HG02938 (cell line): ENCODE measurements around the gene DOCK2.
"Not testable (repeated sequence)": the region's sequence is repeated elsewhere in the genome, so short reads cannot be mapped to it uniquely, and the experiment has no call there.

ENCODE experiments used
- ATAC-seq: cut with Tn5 transposase; IDR thresholded peaks from one replicate; pipeline ENCODE4 v1.9.1; 2021; ENCODE audit warnings: mild to moderate bottlenecking, moderate library complexity; ENCODE audit not compliant: unreplicated experiment

DOCK2 gene

GRCh38 chr5:169716287-169716686 is 79.2 kb downstream of the DOCK2 start:
- no peak for ATAC-seq

GRCh38 chr5:169717288-169717687 is 80.2 kb downstream of the DOCK2 start:
- ATAC-seq: no peak

DNA sequence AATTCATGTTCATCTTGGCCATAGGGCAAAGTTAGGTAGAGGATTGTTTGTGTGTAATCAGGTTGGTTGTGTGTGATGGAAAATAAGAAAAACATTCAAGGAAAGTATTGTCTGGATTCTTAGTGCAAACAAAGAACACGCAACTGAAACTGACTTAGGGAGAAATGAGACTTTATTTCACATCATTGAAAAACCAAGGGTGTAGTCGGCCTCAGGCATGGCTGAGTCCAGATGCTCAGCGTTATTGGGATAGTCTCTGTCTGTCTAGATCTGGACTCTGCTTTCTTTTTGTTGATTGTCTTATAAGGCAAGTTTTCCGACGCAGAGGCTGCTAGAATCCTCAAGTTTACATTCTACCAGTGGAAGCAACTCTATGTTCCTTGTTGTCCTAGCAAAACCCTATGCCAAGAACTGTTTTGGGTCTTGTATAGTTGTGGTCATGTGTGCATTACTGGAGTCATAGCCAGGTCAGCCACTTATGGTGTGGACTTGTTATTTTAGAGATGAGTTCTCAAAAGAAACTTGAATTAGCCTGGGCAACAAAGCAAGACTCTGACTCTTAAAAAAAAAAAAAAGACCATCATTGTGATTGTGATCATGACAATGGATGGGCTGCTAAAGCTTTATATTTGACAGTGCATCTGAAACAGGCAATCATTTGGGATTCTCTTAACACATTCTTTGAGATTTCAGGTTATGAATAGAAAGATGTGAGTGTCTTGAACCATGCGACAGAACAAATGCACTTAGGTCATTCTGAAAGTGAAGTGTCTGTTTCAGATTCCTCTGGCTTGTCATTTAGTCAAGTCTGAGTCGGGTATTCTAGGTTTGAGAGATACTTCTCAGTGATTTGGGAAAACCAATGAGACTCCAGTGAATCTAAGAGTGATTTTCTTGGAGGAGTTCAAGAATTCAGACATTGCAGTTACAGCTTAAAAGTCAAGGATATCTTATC is 82.6 kb downstream of the DOCK2 start:
- ATAC-seq: peak; percentile 85

- ATAC-seq: no peak
These were observed 84.7 kb downstream of the DOCK2 start for GRCh38 chr5:169721771-169722170.

DNA sequence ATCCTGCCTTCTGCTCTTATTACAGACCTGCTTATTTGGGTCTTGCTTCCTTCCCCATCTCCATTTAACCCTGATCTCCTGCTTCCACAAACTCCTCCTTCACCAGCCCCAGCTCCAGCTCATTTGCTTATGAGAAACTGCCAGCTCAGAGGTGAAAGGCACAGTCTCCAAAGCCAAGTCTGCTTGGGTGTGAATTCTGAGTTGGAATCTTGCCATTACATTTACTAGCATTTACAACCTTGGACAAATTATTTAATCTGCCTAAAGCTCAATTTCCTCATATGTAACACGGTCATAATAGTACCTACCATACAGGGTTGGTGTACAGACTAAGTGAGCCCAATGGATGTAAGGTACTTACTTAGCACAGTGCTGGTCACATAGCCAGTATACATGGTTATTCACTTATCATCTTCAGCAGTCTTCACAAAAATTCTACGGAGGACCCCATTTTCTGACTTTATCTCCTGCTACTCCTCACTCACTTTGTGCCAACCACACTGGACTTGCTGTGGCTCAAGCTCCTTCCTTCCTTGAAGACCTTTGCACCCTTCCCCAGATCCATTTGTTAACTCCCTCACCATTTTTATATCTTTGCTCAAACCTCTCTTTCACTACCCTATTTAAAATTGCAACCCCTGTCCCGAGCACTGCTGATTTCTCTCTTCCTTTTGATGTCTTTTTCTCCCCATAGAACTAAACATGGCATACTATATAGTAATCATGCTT is 86.2 kb downstream of the DOCK2 start:
- ATAC-seq: no peak

DNA sequence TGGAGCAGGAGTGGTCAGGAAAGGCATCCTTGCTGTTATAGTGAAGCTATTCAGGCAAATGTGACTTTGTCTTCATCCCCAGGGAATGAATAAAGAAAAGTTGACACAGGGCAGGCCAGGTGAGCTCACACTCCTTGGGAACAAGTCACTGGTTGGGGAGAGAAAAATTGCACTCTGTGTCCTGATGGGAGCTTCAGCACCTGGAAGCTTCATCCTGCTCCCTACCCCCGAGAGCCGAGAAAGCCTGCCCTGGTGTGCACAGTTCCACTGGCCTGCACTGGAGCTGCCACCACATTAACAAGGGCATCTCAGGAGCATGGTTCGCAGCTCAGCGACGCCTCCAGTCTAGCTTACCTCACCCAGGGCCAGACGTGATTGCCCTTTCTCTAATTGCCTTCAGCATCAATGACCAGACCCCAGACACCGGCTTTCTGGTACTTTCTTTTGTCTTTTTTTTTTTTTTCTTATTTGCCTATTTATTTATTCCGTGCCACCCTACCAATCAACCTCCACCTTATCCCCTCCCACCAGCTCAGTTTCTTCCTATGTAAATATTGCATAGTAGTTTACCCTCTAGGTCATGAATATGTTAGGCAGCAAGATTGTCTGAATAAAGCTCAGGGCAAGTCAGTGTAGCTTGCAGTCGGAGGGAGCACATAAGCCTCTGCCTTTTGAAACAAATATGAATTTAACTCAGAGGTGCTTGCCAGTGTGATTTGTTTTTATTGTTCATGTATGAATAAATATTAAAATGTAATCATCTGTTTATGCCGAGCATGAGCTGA is 87.4 kb downstream of the DOCK2 start:
- no peak for ATAC-seq

DNA sequence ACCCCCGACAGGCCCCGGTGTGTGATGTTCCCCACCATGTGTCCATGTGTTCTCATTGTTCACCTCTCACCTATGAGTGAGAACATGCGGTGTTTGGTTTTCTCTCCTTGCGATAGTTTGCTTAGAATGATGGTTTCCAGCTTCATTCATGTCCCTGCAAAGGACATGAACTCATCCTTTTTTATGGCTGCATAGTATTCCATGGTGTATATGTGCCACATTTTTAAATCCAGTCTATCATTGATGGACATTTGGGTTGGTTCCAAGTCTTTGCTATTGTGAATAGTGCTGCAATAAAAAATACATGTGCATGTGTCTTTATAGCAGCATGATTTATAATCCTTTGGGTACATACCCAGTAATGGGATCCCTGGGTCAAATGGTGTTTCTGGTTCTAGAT is 88.6 kb downstream of the DOCK2 start:
- ATAC-seq: not testable (repeated sequence)

GRCh38 chr5:169728418-169728817 is 91.3 kb downstream of the DOCK2 start:
- no peak for ATAC-seq

- ATAC-seq: no peak
These were observed 94.1 kb downstream of the DOCK2 start for GRCh38 chr5:169731221-169731620.

DNA sequence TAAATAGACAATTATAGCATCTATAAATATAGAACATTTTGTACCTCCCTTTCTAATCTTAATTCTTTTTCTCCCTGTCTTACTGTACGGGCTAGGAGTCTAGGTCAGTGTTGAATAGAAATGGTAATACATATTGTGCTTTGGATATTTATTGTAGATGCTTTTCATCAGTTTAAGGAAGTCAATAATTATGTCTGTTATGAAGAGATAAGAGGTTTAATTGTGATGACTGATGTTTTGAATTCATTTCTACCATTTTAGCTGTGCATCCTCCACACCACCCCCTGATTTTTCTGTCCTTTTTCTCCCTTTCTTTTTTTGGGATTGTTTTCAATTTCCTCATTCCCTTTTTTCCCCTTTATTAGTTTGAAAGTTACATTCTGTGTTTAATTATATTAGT is 95.8 kb downstream of the DOCK2 start:
- ATAC-seq: no peak

DNA sequence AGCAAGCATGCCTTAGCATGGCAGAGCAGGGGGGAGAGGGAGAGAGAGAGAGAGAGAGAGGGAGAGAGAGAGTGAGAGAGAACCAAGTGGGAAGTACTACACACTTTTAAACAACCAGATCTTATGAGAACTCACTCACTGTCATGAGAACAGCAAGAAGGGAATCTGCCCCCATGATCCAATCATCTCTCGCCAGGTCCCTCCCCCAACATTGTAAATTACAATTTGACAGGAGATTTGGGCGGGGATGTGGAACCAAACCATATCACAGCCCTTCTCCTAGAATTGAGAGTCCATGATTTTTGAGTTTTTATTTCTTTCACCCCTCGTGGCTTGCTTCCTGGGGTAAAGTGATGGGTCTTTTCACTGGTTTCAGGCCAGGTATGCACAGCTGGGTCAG is 98.8 kb downstream of the DOCK2 start:
- ATAC-seq: no peak

- ATAC-seq: no peak
These were observed 99.6 kb downstream of the DOCK2 start for GRCh38 chr5:169736653-169737052.

DNA sequence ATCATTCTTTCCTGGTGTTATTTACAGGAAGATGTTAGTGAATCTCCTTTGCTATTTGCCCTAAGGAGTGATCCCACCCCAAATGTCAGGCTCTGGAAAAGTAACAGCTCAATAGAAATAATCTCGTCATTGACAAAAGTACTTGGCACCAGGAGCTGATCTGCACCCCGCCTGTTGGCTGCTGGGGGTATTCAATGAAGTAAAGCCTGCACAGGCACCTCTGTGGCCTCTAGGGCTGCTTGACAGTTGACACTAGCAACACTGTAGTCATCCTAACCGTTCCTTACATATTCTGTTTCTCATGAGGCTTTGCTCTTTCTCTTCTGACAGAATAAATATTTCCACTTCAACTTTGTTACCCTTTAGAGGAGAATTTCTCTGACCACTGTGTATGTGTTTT is 103.4 kb downstream of the DOCK2 start:
- ATAC-seq: no peak

DNA sequence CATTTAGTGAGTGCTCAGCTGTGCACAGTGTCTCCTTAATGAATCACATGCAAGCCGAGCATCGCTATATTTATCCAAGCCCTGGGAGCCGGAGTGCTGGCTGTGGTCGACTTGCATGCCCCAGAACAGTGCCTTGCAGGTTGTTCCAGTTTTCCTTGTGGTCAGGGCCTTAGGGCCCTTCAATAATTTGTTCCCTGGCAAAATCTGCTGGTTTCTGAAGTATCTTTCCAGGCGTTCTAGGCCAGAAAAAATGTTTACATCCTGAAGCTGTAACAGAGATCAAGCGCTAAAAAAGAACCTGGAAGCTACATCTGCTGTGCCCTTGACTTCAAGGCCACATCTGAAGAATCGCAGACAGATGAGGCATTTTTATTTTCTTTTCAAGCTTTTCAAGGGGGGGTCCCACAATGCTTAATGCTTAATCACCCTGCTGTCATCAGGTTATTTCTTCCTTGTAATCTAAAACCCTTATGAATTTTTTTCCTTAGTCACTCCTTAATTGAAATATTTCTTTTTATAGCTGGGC is 105.8 kb downstream of the DOCK2 start:
- no peak for ATAC-seq

GRCh38 chr5:169744336-169744735 is 107.3 kb downstream of the DOCK2 start:
- ATAC-seq: no peak

DNA sequence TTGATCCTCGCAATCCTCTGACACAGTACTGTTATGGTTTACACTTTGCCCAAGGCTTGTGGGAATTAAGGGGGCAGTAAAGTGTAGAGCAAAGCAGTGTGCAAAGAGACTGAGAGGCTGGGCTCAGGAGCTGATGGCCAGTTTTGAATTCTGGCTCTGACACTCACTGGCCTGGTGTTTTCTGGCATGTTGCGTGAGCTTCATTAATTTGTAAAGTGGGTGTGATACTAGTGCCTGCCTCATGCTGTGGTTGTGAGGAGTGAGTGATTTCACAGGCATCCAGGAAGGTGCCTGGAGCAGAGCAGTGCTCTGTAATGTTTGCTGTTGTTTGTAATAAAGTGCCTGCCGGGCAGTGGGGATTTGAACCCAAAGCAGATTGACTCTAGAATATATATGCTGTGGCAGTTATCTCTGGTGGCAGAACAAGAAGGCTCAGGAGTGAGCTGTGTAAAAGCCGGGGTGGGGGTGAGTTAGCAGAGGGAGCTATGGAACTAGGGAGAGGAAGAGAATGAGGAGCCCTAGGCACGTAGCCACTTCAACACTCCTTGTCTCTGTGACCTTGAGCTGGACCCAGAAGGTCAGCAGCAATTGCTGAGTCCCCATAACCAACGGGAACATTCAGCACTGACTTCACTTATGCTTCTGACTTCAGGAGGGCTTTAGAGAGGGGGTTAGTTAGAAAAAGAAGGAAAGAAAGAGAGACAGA is 108.5 kb downstream of the DOCK2 start:
- ATAC-seq: no peak

DNA sequence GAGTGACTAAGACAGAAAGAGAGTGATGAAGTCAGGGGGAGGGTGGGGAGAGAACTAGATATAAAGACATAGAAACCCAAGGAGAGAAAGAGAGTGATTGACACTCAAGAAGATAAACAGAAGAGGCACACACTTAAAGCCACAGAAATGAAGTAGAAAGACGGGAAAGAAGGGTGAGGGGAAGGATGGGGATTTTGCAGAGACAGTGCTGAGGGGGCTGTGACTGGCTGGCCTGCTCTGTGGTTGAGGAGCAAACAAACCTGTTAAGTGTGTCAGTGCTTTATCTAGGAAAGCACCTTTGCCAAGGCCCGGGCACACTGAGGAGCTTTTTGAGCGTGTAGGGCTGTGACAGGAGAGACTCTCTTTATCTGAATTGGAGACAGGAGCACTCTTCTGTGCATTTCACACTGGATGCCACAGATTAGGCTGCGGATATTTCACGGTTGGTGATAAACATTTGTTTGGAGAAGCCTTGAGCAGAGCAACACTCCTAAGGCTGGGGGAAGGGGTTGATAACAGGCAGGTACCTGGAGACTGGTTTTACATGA is 109.1 kb downstream of the DOCK2 start:
- no peak for ATAC-seq

- ATAC-seq: no peak
These were observed 111.1 kb downstream of the DOCK2 start for GRCh38 chr5:169748174-169748573.

- no peak for ATAC-seq
These were observed 112.2 kb downstream of the DOCK2 start for GRCh38 chr5:169749295-169749694.

GRCh38 chr5:169751490-169751889 is 114.4 kb downstream of the DOCK2 start:
- ATAC-seq: no peak
